Neutrophil (primary cell): ENCODE measurements around the gene RSU1.

Source experiments
- H3K27ac ChIP-seq: fragments of 200-600 bp; sonication (generic); 2 replicates; pipeline ENCODE4 v1.5.1; 2016; ENCODE audit warnings: mild to moderate bottlenecking, moderate library complexity
- H3K27me3 ChIP-seq: fragments of 200-600 bp; sonication (generic); 2 replicates; pipeline ENCODE4 v1.6.0; 2016; ENCODE audit warnings: mild to moderate bottlenecking
- H3K36me3 ChIP-seq: fragments of 200-600 bp; sonication (generic); 2 replicates; pipeline ENCODE4 v1.5.1; 2017
- H3K4me1 ChIP-seq, 2 experiments: fragments of 200-600 bp in 1 of 2; sonication (generic) in 1 of 2; 1 replicate in 1 of 2; 2 replicates in 1 of 2; pipeline versions ENCODE4 v1.5.1 to v1.6.1; 2013 to 2016; ENCODE audit warnings: low read depth in 1 of 2, low read length in 1 of 2, mild to moderate bottlenecking in 1 of 2, moderate library complexity in 1 of 2; ENCODE audit not compliant: control insufficient read depth in 1 of 2, insufficient read depth in 1 of 2
- H3K4me3 ChIP-seq, 2 experiments: fragments of 200-600 bp in 1 of 2; sonication (generic) in 1 of 2; 1 replicate in 1 of 2; 2 replicates in 1 of 2; pipeline ENCODE4 v1.5.1; 2013 to 2016; ENCODE audit warnings: low read depth in 1 of 2, low read length in 1 of 2, mild to moderate bottlenecking in 1 of 2, moderate library complexity in 1 of 2
- H3K9me3 ChIP-seq: fragments of 200-600 bp; sonication (generic); 2 replicates; pipeline ENCODE4 v1.5.1; 2016
- CTCF ChIP-seq: fragments of 200-600 bp; sonication (generic); IDR thresholded peaks from 2 replicates; pipeline ENCODE4 v1.5.1; 2016; ENCODE audit warnings: antibody characterized with exemption

The RSU1 gene

GRCh38 chr10:16773334-16773733 is 43.9 kb downstream of the RSU1 start:
- H3K27ac ChIP-seq, result no peak overlapping the region
- H3K4me3 ChIP-seq, result no peak overlapping the region
- no peaks in the 10 kb centered on the region for H3K27me3 ChIP-seq
- H3K4me1 ChIP-seq, result peaks cover 3 to 4% of the 10 kb centered on the region in 2 experiments
- peaks cover under 1% of the 10 kb centered on the region for H3K36me3 ChIP-seq
- TF ChIP-seq CTCF, result no peak
- no peaks in the 10 kb centered on the region for H3K9me3 ChIP-seq

GRCh38 chr10:16770670-16771069 is 46.6 kb downstream of the RSU1 start:
- Histone ChIP-seq H3K27ac (no peak overlapping the region), H3K4me3 (no peak overlapping the region), H3K36me3 (no peaks in the 10 kb centered on the region), H3K4me1 (no peaks in the 10 kb centered on the region), H3K27me3 (no peaks in the 10 kb centered on the region), H3K9me3 (no peaks in the 10 kb centered on the region)
- TF ChIP-seq CTCF, result no peak

- Histone ChIP-seq H3K27me3 (no peaks in the 10 kb centered on the region), H3K4me3 (no peak overlapping the region), H3K9me3 (no peaks in the 10 kb centered on the region), H3K27ac (no peak overlapping the region), H3K4me1 (no peaks in the 10 kb centered on the region), H3K36me3 (no peaks in the 10 kb centered on the region)
- TF ChIP-seq CTCF, result no peak
Measured at GRCh38 chr10:16770141-16770540, 47.1 kb downstream of the RSU1 start.

- H3K4me1 ChIP-seq, result no peaks in the 10 kb centered on the region
- no peaks in the 10 kb centered on the region for H3K27me3 ChIP-seq
- no peak for TF ChIP-seq CTCF
- H3K9me3 ChIP-seq, result no peaks in the 10 kb centered on the region
- no peak overlapping the region for H3K27ac ChIP-seq
- H3K4me3 ChIP-seq, result no peak overlapping the region
- H3K36me3 ChIP-seq, result no peaks in the 10 kb centered on the region
Measured at GRCh38 chr10:16769331-16769730, 47.9 kb downstream of the RSU1 start.

- TF ChIP-seq CTCF, result no peak
- no peak overlapping the region for H3K4me3 ChIP-seq
- H3K27ac ChIP-seq, result no peak overlapping the region
- peaks cover 5% of the 10 kb centered on the region for H3K36me3 ChIP-seq
- H3K9me3 ChIP-seq, result no peaks in the 10 kb centered on the region
- no peaks in the 10 kb centered on the region for H3K4me1 ChIP-seq
- H3K27me3 ChIP-seq, result no peaks in the 10 kb centered on the region
Measured at GRCh38 chr10:16768702-16769101, 48.5 kb downstream of the RSU1 start.
